IPS-18c (cell line): ENCODE results near the gene CCDC15.
"Not testable (repeated sequence)": the region's sequence is repeated elsewhere in the genome, so short reads cannot be mapped to it uniquely, and the experiment has no call there.

ENCODE experiments used
- H3K4me3 ChIP-seq: 2 replicates; pipeline ENCODE4 v1.7.0; 2013; ENCODE audit warnings: low read depth, mild to moderate bottlenecking, low read length, moderate library complexity; ENCODE audit not compliant: insufficient read depth
- H3K9me3 ChIP-seq: one replicate; pipeline ENCODE4 v1.6.1; 2013; ENCODE audit warnings: mild to moderate bottlenecking, low read length, moderate library complexity; ENCODE audit not compliant: control insufficient read depth, insufficient read depth

The CCDC15 gene

GRCh38 chr11:124971810-124972209 lies 17.8 kb downstream of the CCDC15 start:
- Histone ChIP-seq H3K4me3 (no peak overlapping the region), H3K9me3 (no peaks in the 10 kb centered on the region)

DNA sequence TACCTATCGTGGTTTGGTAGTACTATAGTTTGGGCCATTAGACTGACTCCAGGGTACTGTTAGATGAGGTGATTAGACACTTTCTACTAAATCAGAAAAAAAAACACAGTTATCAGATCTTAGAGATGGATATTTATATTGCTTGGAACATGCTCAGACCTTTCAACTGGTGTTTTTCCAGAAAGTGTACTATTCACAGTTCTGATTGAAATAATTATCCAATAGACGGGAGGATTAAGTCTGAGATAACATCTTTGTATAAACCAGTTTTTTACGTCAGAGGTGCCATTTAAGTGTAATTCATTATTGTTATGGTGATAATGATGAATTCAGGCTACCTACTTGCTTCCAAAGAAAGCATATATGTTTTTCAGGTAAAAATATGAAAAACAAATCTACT lies 22.5 kb downstream of the CCDC15 start:
- Histone ChIP-seq H3K9me3 (no peaks in the 10 kb centered on the region), H3K4me3 (no peak overlapping the region)

- Histone ChIP-seq H3K9me3 (no peaks in the 10 kb centered on the region), H3K4me3 (no peak overlapping the region)
Measured at GRCh38 chr11:124977006-124977405, 23.0 kb downstream of the CCDC15 start.

DNA sequence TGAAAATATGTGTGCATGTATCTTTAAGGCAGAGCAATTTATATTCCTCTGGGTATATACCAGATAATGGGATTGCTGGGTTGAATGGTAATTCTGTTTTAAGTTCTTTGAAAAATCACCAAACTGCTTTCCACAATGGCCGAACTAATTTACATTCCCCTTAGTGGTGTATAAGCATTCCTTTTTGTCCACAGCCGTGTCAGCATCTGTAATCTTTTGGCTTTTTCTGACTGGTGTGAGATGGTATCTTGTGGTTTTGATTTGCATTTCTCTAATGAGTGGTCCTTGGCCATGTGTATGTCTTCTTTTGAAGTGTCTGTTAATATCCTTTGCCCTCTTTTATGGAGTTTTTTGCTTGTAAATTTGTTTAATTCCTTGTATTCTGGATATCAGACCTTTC lies 24.3 kb downstream of the CCDC15 start:
- Histone ChIP-seq H3K9me3 (no peaks in the 10 kb centered on the region), H3K4me3 (no peak overlapping the region)

DNA sequence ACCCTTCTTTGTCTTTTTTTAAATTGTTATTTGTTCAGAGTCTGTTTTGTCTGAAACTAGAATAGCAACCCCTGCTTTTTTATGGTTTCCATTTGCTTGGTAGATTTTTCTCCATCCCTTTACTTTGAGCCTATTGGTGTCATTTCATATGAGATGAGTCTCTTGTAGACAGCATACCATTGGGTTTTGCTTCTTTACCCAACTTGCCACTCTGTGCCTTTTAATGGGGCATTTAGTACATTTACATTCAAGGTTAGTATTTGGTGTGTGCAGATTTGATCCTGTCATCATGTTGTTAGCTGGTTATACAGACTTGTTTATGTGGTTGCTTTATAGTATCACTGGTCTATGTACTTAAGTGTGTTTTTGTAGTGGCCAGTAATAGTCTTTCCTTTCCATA lies 28.0 kb downstream of the CCDC15 start:
- H3K9me3 ChIP-seq = no peaks in the 10 kb centered on the region
- no peak overlapping the region for H3K4me3 ChIP-seq

- no peak overlapping the region for H3K4me3 ChIP-seq
- no peaks in the 10 kb centered on the region for H3K9me3 ChIP-seq
Measured at GRCh38 chr11:124983674-124984511, 29.9 kb downstream of the CCDC15 start.

GRCh38 chr11:124984512-124984854 lies 30.5 kb downstream of the CCDC15 start:
- no peak overlapping the region for H3K4me3 ChIP-seq
- no peaks in the 10 kb centered on the region for H3K9me3 ChIP-seq

GRCh38 chr11:124987096-124987495 lies 33.1 kb downstream of the CCDC15 start:
- no peaks in the 10 kb centered on the region for H3K9me3 ChIP-seq

DNA sequence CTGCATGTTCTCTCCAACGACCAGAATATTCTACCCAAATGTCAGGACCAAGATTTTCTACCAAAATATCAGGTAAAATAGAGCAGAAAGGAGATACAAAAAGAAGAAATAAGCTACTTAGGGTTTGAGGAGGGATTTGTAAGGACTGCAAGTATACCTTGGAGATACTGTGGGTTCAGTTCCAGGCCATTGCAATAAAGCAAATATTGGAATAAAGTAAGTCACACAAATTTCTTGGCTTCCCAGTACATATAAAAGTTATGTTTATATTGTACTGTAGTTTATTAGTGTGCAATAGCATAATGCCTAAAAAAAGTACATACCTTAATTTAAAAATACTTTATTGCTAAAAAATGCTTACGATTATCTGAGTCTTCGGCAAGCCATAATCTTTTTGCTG lies 34.1 kb downstream of the CCDC15 start:
- Histone ChIP-seq H3K4me3 (no peak overlapping the region), H3K9me3 (no peaks in the 10 kb centered on the region)

More at GRCh38 chr11:124987096-124987495, 33.1 kb downstream of the CCDC15 start:
- H3K4me3 ChIP-seq = no peak overlapping the region

- Histone ChIP-seq H3K9me3 (no peaks in the 10 kb centered on the region), H3K4me3 (no peak overlapping the region)
Measured at GRCh38 chr11:125001079-125001778, 47.2 kb downstream of the CCDC15 start.

GRCh38 chr11:125001849-125002248 lies 47.8 kb downstream of the CCDC15 start:
- H3K9me3 ChIP-seq = no peaks in the 10 kb centered on the region
- H3K4me3 ChIP-seq = no peak overlapping the region

DNA sequence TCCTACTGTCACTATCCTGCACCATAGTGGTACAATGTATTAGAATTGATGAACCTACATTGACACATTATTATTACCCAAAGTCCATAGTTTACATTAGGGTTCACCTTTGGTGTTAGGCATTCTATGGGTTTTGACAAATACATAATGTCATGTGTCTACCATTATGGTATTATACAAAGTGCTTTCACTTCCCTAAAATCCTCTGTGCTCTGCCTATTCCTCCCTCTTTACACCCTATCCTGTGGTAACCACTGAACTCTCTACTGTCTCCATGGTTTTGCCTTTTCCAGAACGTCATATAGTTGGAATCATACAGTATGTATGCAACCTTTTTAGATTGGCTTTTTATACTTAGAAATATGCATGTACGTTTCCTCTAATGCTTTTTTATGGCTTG lies 51.5 kb downstream of the CCDC15 start:
- Histone ChIP-seq H3K9me3 (no peaks in the 10 kb centered on the region), H3K4me3 (no peak overlapping the region)

GRCh38 chr11:125016413-125016812 lies 62.4 kb downstream of the CCDC15 start:
- Histone ChIP-seq H3K4me3 (no peak overlapping the region), H3K9me3 (no peaks in the 10 kb centered on the region)

DNA sequence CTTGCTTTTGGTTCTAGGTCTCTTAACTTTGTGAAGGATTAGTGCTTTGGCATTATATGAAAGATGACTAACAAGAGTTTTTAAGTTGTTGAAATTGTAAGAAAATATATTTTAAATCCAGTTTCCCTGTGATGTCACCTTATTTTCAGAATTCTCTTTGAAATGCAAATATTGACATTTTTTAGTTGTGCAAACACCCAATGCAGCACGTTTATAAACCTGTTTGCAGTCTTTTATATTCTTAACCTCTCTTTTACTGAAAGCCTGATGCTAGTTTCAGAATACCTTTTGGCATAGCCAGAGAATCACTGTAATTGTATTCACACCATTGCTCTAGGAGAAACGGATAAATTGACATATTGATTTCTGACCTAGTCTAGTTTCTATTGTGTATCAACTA lies 66.3 kb downstream of the CCDC15 start:
- Histone ChIP-seq H3K9me3 (no peaks in the 10 kb centered on the region), H3K4me3 (no peak overlapping the region)

DNA sequence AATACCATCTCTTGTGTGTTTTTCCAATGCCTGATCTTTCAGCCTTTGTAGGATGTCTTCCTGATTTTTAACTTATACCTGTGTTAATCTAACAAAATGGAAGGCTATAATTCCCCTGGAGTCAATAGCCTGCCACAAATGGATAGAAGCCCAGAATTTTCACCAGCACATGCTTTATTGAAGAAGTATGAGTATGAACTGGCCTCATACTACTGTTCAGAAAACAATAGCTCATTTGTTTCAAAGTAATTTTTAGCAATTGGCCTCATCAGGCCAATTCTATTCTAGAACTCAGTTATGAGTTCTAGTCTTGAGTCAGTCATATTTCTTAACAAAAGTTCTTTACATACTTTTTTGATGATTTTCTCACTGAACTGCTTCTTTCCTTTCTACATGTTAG lies 68.5 kb downstream of the CCDC15 start:
- H3K4me3 ChIP-seq = no peak overlapping the region

GRCh38 chr11:125025968-125026367 lies 72.0 kb downstream of the CCDC15 start:
- no peak overlapping the region for H3K4me3 ChIP-seq
- no peaks in the 10 kb centered on the region for H3K9me3 ChIP-seq

More for the DNA sequence above, 68.5 kb downstream of the CCDC15 start:
- H3K9me3 ChIP-seq = no peaks in the 10 kb centered on the region

GRCh38 chr11:125029431-125029830 lies 75.4 kb downstream of the CCDC15 start:
- not testable (repeated sequence) for H3K9me3 ChIP-seq, H3K4me3 ChIP-seq

DNA sequence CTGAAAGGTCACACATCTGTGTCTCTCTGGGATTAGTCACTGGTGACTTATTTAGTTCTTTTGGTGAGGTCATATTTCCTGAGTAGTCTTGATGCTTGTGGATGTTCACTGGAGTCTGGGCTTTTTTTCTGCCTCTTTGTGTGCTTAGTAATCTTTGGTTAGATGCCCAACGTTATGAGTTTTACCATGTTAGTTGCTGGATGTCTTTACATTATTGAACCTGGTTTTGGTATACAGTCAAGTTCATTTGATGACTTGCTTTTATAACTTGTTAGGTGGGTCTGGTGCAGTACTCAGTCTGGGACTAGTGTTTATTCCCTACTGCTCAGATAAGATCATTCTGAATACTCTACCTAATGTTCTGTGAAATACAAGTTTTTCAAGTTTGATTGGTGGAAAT lies 82.9 kb downstream of the CCDC15 start:
- Histone ChIP-seq H3K4me3 (no peak overlapping the region), H3K9me3 (peaks cover 2% of the 10 kb centered on the region)
